Muscle layer of duodenum (tissue), 2 donors: ENCODE data around the gene TRIO.

Source experiments
- H3K27ac ChIP-seq: one replicate; pipeline ENCODE4 v1.7.0; 2013; ENCODE audit warnings: mild to moderate bottlenecking, low read length
- H3K27me3 ChIP-seq: one replicate; pipeline ENCODE4 v1.7.0; 2013; ENCODE audit warnings: low read depth, mild to moderate bottlenecking, control low read depth, low read length
- H3K36me3 ChIP-seq, 2 donors: one replicate each; pipeline ENCODE4 v1.7.0; 2013; ENCODE audit warnings: low read length in 2 of 2, control low read depth in 1 of 2, mild to moderate bottlenecking in 1 of 2; ENCODE audit not compliant: insufficient read depth in 2 of 2, control insufficient read depth in 1 of 2
- H3K4me1 ChIP-seq, 2 donors: one replicate each; pipeline ENCODE4 v1.7.0; 2013; ENCODE audit warnings: low read length in 2 of 2, mild to moderate bottlenecking in 2 of 2, control low read depth in 1 of 2, moderate library complexity in 1 of 2; ENCODE audit not compliant: insufficient read depth in 2 of 2, control insufficient read depth in 1 of 2
- H3K4me3 ChIP-seq, 2 donors: one replicate each; pipeline ENCODE4 v1.7.0; 2013; ENCODE audit warnings: low read length in 2 of 2, low read depth in 1 of 2, mild to moderate bottlenecking in 1 of 2
- H3K9me3 ChIP-seq, 2 donors: one replicate each; pipeline ENCODE4 v1.7.0; 2013; ENCODE audit warnings: low read length in 2 of 2, control low read depth in 1 of 2, mild to moderate bottlenecking in 1 of 2; ENCODE audit not compliant: control insufficient read depth in 1 of 2
- donor health status: healthy.

TRIO gene

DNA sequence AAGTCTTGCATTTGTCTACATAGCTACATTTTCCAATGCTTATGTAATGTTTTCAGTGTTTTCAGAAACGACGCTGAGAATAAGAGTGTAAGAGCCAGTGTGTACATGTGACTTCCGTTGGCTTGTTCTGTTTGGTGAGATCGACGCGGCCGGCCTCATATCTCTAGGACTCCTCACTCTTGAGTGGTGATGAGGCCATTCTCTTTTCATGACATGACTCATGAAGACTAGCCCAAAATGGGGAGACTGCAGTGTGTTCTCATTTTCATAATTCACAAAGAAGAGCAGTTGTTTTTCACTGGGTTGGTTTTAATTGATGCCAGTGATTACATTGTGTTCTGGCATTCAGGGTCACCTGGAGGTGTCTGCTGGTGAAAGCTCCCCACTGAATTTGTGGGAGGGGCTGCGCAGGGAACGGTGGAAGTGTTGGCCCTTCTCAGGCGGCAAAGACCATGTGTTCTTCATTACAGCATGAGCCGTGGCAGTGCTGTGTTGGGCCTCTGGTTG is 306.9 kb downstream of the TRIO start:
- no peaks in the 10 kb centered on the region for H3K9me3 ChIP-seq
- H3K4me3 ChIP-seq, result no peak overlapping the region
- H3K36me3 ChIP-seq, result peaks cover 4 to 13% of the 10 kb centered on the region in 2 donors
- no peaks in the 10 kb centered on the region for H3K27me3 ChIP-seq
- H3K27ac ChIP-seq, result peak overlapping the region; percentile 86
- H3K4me1 ChIP-seq, result peaks cover 0 to 51% of the 10 kb centered on the region in 2 donors

DNA sequence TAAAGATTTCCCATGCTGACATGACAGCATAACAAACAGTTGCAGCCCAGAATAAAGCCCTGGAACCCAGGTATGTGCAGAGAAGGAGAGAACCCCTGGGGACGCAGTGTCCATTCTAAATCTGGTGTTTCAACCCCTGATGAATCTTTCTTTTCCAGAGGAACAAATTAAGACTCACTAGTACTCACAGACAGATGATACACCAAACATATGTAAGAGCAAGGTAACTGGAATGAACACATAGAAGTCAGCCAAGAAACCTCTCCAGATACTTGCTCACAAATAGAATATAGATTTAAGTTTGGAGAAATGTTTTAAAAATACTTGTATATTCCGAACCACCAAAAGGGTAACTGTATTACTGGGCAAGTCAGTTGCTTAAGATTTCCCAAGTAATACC is 307.6 kb downstream of the TRIO start:
- H3K27ac ChIP-seq, result peak overlapping the region; percentile 86
- peaks cover 0 to 44% of the 10 kb centered on the region in 2 donors for H3K4me1 ChIP-seq

DNA sequence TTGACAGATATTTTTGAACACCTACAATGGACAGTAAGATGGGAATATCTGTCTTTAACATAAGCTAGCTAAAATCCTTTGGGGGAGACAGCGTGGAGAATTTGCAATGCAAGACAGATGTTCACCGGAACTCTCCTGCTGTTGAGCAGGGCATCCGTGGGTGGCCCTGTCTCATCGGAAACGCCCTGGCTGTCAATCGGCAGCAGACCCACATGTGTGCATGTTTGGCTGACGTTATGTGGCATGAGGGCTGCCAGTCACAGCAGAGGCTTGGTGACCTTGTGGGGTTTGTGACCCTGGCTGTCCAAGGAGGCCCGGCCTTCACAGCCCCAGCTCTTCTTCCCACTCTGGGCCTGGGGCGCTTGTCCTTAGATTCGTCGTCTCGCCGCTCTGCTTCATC is 308.7 kb downstream of the TRIO start:
- Histone ChIP-seq H3K27ac (no peak overlapping the region), H3K27me3 (no peaks in the 10 kb centered on the region), H3K4me3 (no peak overlapping the region), H3K36me3 (peaks cover 4 to 13% of the 10 kb centered on the region in 2 donors), H3K4me1 (peaks cover 0 to 38% of the 10 kb centered on the region in 2 donors), H3K9me3 (no peaks in the 10 kb centered on the region)

More for the DNA sequence above, 307.6 kb downstream of the TRIO start:
- no peak overlapping the region for H3K4me3 ChIP-seq
- H3K9me3 ChIP-seq, result no peaks in the 10 kb centered on the region
- peaks cover 4 to 13% of the 10 kb centered on the region in 2 donors for H3K36me3 ChIP-seq
- no peaks in the 10 kb centered on the region for H3K27me3 ChIP-seq

DNA sequence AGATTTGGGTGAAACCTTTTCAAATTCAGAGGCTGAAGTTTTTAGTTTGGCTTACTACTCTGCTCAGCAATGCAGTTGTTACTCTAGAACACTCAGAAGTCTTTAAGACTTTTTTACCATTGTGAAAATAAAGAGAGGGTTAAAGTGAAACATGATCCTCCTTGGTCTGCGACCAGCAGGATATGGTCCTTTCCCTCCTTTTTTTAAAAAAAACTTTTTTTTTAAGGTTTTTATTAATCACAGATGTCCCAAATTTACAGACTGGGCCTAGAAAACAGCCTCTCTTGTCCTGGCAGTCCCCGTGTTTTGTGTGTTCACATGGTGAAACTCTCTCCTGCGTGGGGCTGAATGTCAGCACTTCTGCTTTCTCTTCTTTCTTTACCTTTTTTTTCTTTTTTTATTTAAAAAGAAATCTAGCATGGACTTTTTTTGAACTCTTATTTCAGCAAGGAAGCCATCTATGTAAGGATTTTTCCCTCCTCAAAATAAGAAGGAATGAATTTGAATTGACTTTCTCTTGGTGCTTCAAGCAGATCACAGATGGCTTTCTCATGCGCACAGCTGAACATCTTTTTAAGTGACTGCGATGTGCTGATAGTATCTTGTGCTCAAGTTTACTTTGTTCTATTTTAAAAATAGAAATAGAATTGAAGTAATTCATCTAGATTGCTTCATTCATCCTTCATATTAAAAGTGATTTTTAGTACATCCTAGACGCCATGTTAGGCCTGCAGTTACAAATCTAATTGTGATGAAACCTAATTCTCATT is 309.7 kb downstream of the TRIO start:
- no peaks in the 10 kb centered on the region for H3K27me3 ChIP-seq
- peaks cover 0 to 41% of the 10 kb centered on the region in 2 donors for H3K4me1 ChIP-seq
- H3K36me3 ChIP-seq, result peaks cover 4 to 13% of the 10 kb centered on the region in 2 donors
- H3K9me3 ChIP-seq, result no peaks in the 10 kb centered on the region
- H3K4me3 ChIP-seq, result no peak overlapping the region
- H3K27ac ChIP-seq, result peak overlapping the region; percentile 65

DNA sequence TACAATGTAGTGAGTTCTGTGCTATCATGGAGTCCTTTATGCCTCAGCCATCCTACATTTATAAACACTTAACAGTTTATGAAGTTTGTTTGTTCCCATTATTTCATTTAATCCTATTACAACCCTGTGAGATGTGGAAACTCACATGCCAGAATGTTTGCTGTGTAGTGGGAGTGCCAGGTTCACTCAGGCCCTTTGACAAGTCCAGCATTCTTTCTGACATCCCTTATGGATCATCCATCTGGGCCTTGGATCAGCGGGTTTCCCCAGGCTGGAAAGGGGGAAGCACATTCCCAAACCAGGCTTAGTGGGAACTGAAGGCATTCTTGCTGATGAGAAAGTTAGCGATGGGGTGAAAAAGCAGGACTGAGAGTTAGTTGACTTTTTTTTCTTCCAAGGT is 310.3 kb downstream of the TRIO start:
- H3K36me3 ChIP-seq, result peaks cover 4 to 16% of the 10 kb centered on the region in 2 donors
- no peak overlapping the region for H3K4me3 ChIP-seq
- peak overlapping the region; percentile 65 for H3K27ac ChIP-seq

DNA sequence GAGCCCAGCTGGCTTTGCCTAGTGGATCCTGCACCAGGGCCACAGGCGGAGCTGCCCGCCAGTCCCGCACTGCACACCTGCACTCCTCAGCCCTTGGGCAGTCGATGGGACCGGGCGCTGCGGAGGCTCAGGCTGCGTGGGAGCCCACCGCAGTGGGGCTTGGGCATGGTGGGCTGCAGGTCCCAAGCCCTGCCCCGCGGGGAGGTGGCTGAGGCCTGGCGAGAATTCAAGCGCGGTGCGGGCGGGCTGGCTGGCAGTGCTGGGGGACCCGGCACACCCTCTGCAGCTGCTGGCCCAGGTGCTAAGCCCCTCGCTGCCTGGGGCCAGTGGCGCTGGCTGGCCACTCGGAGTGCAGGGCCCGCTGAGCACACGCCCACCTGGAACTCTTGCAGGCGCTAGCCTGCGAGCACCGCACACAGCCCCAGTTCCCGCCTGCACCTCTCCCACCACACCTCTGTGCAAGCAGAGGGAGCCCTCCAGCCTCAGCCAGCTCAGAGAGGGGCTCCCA is 312.7 kb downstream of the TRIO start:
- no peaks in the 10 kb centered on the region for H3K27me3 ChIP-seq
- peaks cover 9 to 12% of the 10 kb centered on the region in 2 donors for H3K36me3 ChIP-seq
- peaks cover 0 to 23% of the 10 kb centered on the region in 2 donors for H3K4me1 ChIP-seq
- no peak overlapping the region for H3K27ac ChIP-seq
- no peaks in the 10 kb centered on the region for H3K9me3 ChIP-seq
- no peak overlapping the region for H3K4me3 ChIP-seq

More for the DNA sequence above, 310.3 kb downstream of the TRIO start:
- Histone ChIP-seq H3K27me3 (no peaks in the 10 kb centered on the region), H3K4me1 (peaks cover 0 to 40% of the 10 kb centered on the region in 2 donors), H3K9me3 (no peaks in the 10 kb centered on the region)

DNA sequence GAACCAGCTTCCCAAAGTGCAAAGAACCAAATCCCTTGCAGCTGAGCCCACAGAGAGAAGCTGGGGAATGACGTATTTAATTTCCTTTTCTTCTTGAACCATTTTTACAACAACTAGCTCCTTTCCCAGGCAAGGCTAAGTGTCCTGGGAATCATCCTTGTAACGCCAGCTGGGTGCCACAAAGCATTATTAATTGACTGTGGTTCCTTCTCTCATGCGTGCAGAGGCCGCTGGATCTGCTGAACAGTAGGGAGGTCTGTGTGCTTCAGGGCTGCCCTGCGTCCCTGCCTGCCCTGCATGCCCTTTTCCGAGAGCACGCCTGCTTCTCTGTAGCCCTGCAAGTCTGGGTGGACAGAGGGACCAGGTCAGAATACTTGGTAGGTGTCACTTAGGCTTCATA is 314.3 kb downstream of the TRIO start:
- peaks cover 21 to 23% of the 10 kb centered on the region in 2 donors for H3K36me3 ChIP-seq
- no peaks in the 10 kb centered on the region for H3K27me3 ChIP-seq
- H3K4me3 ChIP-seq, result no peak overlapping the region
- H3K27ac ChIP-seq, result no peak overlapping the region
- no peaks in the 10 kb centered on the region for H3K9me3 ChIP-seq
- peaks cover 0 to 21% of the 10 kb centered on the region in 2 donors for H3K4me1 ChIP-seq

DNA sequence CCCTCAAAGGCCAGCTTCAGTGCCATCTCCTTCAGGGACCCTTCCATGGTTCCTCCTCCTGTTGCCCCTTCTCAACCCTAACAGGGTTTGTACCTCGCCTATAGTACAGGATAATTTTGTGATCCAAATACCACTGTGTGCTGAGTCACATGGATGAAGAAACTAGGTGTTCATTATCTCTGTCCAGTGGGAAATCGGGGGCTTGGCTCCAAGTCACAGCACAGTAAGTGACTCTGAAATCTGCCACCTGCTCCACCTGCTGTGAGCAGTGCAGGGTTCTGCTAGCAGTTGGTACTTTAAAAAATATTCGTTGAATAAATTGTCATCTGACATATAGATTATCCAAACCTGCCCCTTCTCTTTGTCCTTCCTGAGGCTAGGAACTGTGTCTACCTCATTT is 315.3 kb downstream of the TRIO start:
- peaks cover 27 to 29% of the 10 kb centered on the region in 2 donors for H3K36me3 ChIP-seq
- H3K4me1 ChIP-seq, result peaks cover 0 to 14% of the 10 kb centered on the region in 2 donors
- H3K27ac ChIP-seq, result no peak overlapping the region
- H3K27me3 ChIP-seq, result no peaks in the 10 kb centered on the region
- H3K4me3 ChIP-seq, result no peak overlapping the region
- H3K9me3 ChIP-seq, result no peaks in the 10 kb centered on the region

DNA sequence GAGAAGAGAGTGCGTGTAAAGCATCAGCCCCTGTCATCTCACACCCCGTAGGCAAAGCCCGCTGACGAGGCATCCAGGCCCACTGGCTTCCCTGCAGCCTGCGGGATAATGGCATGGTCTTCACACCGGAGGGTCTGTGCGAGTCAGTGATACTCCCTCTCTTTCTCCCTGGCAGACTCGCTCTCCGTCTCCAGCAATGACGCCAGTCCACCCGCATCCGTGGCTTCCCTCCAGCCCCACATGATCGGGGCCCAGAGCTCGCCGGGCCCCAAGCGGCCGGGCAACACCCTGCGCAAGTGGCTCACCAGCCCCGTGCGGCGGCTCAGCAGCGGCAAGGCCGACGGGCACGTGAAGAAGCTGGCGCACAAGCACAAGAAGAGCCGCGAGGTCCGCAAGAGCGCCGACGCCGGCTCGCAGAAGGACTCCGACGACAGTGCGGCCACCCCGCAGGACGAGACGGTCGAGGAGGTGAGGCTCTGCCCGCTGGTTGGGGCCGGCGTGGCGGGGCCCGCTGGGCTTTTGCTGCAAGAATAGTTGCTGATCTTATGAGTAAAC is 317.8 kb downstream of the TRIO start:
- H3K27me3 ChIP-seq, result no peaks in the 10 kb centered on the region
- H3K4me3 ChIP-seq, result no peak overlapping the region
- no peak overlapping the region for H3K27ac ChIP-seq
- H3K9me3 ChIP-seq, result no peaks in the 10 kb centered on the region
- H3K36me3 ChIP-seq, result peaks cover 37 to 46% of the 10 kb centered on the region in 2 donors
- H3K4me1 ChIP-seq, result peaks cover 0 to 19% of the 10 kb centered on the region in 2 donors

DNA sequence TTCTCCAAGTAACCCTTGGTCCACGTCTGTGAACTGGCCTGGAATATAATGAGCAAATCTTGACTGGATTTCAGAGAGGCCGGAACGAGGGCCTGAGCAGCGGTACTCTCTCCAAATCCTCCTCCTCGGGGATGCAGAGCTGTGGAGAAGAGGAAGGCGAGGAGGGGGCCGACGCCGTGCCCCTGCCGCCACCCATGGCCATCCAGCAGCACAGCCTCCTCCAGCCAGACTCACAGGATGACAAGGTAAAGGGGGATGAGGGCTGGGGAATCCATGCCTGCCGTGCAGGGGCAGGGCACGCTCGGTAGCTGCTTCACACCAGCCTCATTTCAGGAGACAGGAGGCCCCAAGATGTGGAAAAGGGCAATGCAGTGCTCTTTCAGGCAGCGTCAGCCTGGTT is 319.5 kb downstream of the TRIO start:
- Histone ChIP-seq H3K4me3 (no peak overlapping the region), H3K4me1 (peaks cover 0 to 15% of the 10 kb centered on the region in 2 donors), H3K36me3 (peaks cover 49 to 54% of the 10 kb centered on the region in 2 donors), H3K27ac (no peak overlapping the region), H3K27me3 (no peaks in the 10 kb centered on the region), H3K9me3 (no peaks in the 10 kb centered on the region)

DNA sequence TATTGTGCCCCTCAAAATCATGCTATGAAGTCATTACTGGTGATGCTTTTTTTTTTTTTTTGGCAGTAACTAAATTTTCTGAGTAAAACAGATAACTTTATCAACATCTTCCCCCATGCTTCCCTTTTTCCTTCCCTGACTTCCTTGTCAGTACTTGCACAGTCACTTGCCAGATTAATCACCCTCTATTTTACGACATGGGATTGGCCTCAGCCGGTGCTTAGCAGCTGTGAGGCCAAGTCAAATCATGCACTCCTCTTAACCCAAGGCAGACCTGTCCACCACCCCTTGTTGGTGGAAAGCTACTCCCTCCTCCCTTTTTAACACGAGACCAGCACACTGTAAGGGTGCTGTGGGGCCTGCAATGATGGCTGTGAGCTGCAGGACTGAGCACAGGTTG is 320.5 kb downstream of the TRIO start:
- H3K27me3 ChIP-seq, result no peaks in the 10 kb centered on the region
- peaks cover 0 to 8% of the 10 kb centered on the region in 2 donors for H3K4me1 ChIP-seq
- peaks cover 53 to 54% of the 10 kb centered on the region in 2 donors for H3K36me3 ChIP-seq
- no peak overlapping the region for H3K27ac ChIP-seq
- no peak overlapping the region for H3K4me3 ChIP-seq
- H3K9me3 ChIP-seq, result no peaks in the 10 kb centered on the region
